IMR-90 (cell line): ENCODE results near the gene MRPL52. TPM values are rescaled to one million over a fixed set of nuclear protein-coding genes. Genes with fewer than 3 reads are reported as not detected.

Experiments
- ATAC-seq: fragments of 200-7000 bp; cut with Tn5 transposase; 2 replicates; pipeline ENCODE4 v1.9.1; 2020; ENCODE audit warnings: low read depth, mild to moderate bottlenecking, moderate library complexity
- BruUV-seq: library from RNA; stranded (reverse); fragments of 400-500 nt; replicated peaks from 2 replicates; lab custom pipeline; 2021; lab: Mats Ljungman, UMichigan
- CTCF ChIA-PET: fragments of 300-600 bp; formaldehyde crosslinking; extraction: SDS; loops from one replicate; lab custom pipeline; 2021; ENCODE audit warnings: antibody characterized with exemption; lab: Yijun Ruan, JAX
- POLR2A ChIA-PET: fragments of 300-600 bp; sonication (Branson Sonifier 250); formaldehyde crosslinking; loops from one replicate; lab custom pipeline; 2022; ENCODE audit warnings: antibody characterized with exemption; ENCODE audit not compliant: unreplicated experiment; lab: Charles Lee
- DNase-seq: peaks from one replicate; pipeline ENCODE4 v3.0.0; 2013
- H2AFZ ChIP-seq: replicated peaks from 2 replicates; pipeline ENCODE3; 2013; ENCODE audit warnings: low read length, mild to moderate bottlenecking; ENCODE audit not compliant: poor library complexity
- H2AK5ac ChIP-seq: 2 replicates; pipeline ENCODE4 v1.6.1; 2013; ENCODE audit warnings: low read depth, low read length, inconsistent platforms
- H2AK9ac ChIP-seq: replicated peaks from 2 replicates; pipeline ENCODE3; 2013; ENCODE audit warnings: mild to moderate bottlenecking, low read depth, low read length, moderate library complexity; ENCODE audit not compliant: poor library complexity
- H2BK120ac ChIP-seq: 2 replicates; pipeline ENCODE4 v1.6.1; 2013; ENCODE audit warnings: low read depth, low read length, inconsistent platforms
- H2BK15ac ChIP-seq: 3 replicates; pipeline ENCODE4 v1.6.1; 2013; ENCODE audit warnings: low read depth, low read length, inconsistent platforms
- H2BK20ac ChIP-seq: 2 replicates; pipeline ENCODE4 v1.6.1; 2013; ENCODE audit warnings: low read depth, mild to moderate bottlenecking, inconsistent platforms, low read length, moderate library complexity
- H2BK5ac ChIP-seq: 2 replicates; pipeline ENCODE4 v1.6.1; 2013; ENCODE audit warnings: mild to moderate bottlenecking, low read depth, low read length, inconsistent platforms; ENCODE audit not compliant: poor library complexity, severe bottlenecking
- H3K14ac ChIP-seq: replicated peaks from 2 replicates; pipeline ENCODE4 v1.6.1; 2013; ENCODE audit warnings: low read depth, low read length, inconsistent platforms
- H3K18ac ChIP-seq: 2 replicates; pipeline ENCODE4 v1.6.1; 2013; ENCODE audit warnings: low read depth, low read length, control low read depth
- H3K23ac ChIP-seq: 2 replicates; pipeline ENCODE4 v1.6.1; 2013; ENCODE audit warnings: low read depth, low read length, inconsistent platforms
- H3K27ac ChIP-seq: 2 replicates; pipeline ENCODE4 v1.5.1; 2013; ENCODE audit warnings: mild to moderate bottlenecking, control low read depth, low read length; ENCODE audit not compliant: insufficient read depth
- H3K27me3 ChIP-seq: 2 replicates; pipeline ENCODE4 v1.6.1; 2013; ENCODE audit warnings: low read length; ENCODE audit not compliant: control insufficient read depth, insufficient read depth
- H3K36me3 ChIP-seq: 2 replicates; pipeline ENCODE4 v1.6.1; 2013; ENCODE audit warnings: low read length, mixed read lengths; ENCODE audit not compliant: control insufficient read depth, insufficient read depth
- H3K4ac ChIP-seq: 2 replicates; pipeline ENCODE4 v1.6.1; 2013; ENCODE audit warnings: low read depth, low read length, inconsistent platforms
- H3K4me1 ChIP-seq: 2 replicates; pipeline ENCODE4 v1.6.1; 2013; ENCODE audit warnings: low read length, mixed read lengths; ENCODE audit not compliant: control insufficient read depth, insufficient read depth
- H3K4me2 ChIP-seq: 2 replicates; pipeline ENCODE4 v1.6.1; 2013; ENCODE audit warnings: low read depth, mild to moderate bottlenecking, control low read depth, low read length, moderate library complexity
- H3K4me3 ChIP-seq: 2 replicates; pipeline ENCODE4 v1.5.1; 2013; ENCODE audit warnings: low read depth, mild to moderate bottlenecking, control low read depth, low read length, moderate library complexity; ENCODE audit not compliant: insufficient read depth
- H3K56ac ChIP-seq: 2 replicates; pipeline ENCODE4 v1.6.1; 2013; ENCODE audit warnings: low read length, inconsistent platforms; ENCODE audit not compliant: insufficient read depth; ENCODE audit errors: extremely low read depth
- H3K79me1 ChIP-seq, 2 experiments: 2 replicates each; pipeline ENCODE4 v1.6.1; 2013; ENCODE audit warnings: low read length in 2 of 2, inconsistent platforms in 1 of 2, low read depth in 1 of 2
- H3K9ac ChIP-seq: 2 replicates; pipeline ENCODE4 v1.6.1; 2013; ENCODE audit warnings: low read depth, low read length, control low read depth
- H3K9me1 ChIP-seq: 2 replicates; pipeline ENCODE4 v1.6.1; 2013; ENCODE audit warnings: low read length, inconsistent platforms; ENCODE audit not compliant: insufficient read depth
- H3K9me3 ChIP-seq: 2 replicates; pipeline ENCODE4 v1.6.1; 2013; ENCODE audit warnings: low read length; ENCODE audit not compliant: control insufficient read depth, insufficient read depth
- H4K20me1 ChIP-seq: 2 replicates; pipeline ENCODE4 v1.6.1; 2013; ENCODE audit warnings: low read length, inconsistent platforms; ENCODE audit not compliant: insufficient read depth
- H4K5ac ChIP-seq: 2 replicates; pipeline ENCODE4 v1.6.1; 2013; ENCODE audit warnings: mild to moderate bottlenecking, low read depth, low read length, control low read depth
- H4K8ac ChIP-seq, 2 experiments: 2 replicates each; pipeline ENCODE4 v1.6.1; 2013; ENCODE audit warnings: low read depth in 2 of 2, low read length in 2 of 2, control low read depth in 1 of 2, inconsistent platforms in 1 of 2
- H4K91ac ChIP-seq: 2 replicates; pipeline ENCODE4 v1.6.1; 2013; ENCODE audit warnings: low read depth, low read length, inconsistent platforms; ENCODE audit not compliant: insufficient read depth
- BHLHE40 ChIP-seq: fragments of 150-350 bp; IDR thresholded peaks from 2 replicates; pipeline ENCODE4 v1.6.1; 2016; ENCODE audit warnings: mild to moderate bottlenecking, low read depth, low read length
- CEBPB ChIP-seq: IDR thresholded peaks from 2 replicates; pipeline ENCODE4 v1.6.1; 2012; ENCODE audit warnings: low read depth, low read length, improper control_type of control experiment
- CHD1 ChIP-seq: IDR thresholded peaks from 2 replicates; pipeline ENCODE4 v1.6.1; 2012; ENCODE audit warnings: low read depth, low read length, improper control_type of control experiment
- ELK1 ChIP-seq: fragments of 150-350 bp; IDR thresholded peaks from 2 replicates; pipeline ENCODE4 v1.6.1; 2016; ENCODE audit warnings: low read depth, mild to moderate bottlenecking, low read length, moderate library complexity, borderline replicate concordance
- FOS ChIP-seq: fragments of 150-350 bp; IDR thresholded peaks from 2 replicates; pipeline ENCODE4 v1.6.1; 2016; ENCODE audit warnings: low read depth, low read length
- MAFK ChIP-seq: IDR thresholded peaks from 2 replicates; pipeline ENCODE4 v1.6.1; 2012; ENCODE audit warnings: low read depth, low read length, improper control_type of control experiment
- MAZ ChIP-seq: IDR thresholded peaks from 2 replicates; pipeline ENCODE4 v1.6.1; 2012; ENCODE audit warnings: low read depth, mild to moderate bottlenecking, low read length, improper control_type of control experiment, moderate library complexity, borderline replicate concordance
- MXI1 ChIP-seq: IDR thresholded peaks from 2 replicates; pipeline ENCODE4 v1.6.1; 2012; ENCODE audit warnings: low read depth, mild to moderate bottlenecking, low read length, moderate library complexity, borderline replicate concordance
- NFE2L2 ChIP-seq: fragments of 150-350 bp; IDR thresholded peaks from 2 replicates; pipeline ENCODE4 v1.6.1; 2016; ENCODE audit warnings: low read depth, mild to moderate bottlenecking, low read length
- RAD21 ChIP-seq: IDR thresholded peaks from 2 replicates; pipeline ENCODE4 v1.6.1; 2012; ENCODE audit warnings: low read length, improper control_type of control experiment
- RCOR1 ChIP-seq: IDR thresholded peaks from 2 replicates; pipeline ENCODE4 v1.6.1; 2012; ENCODE audit warnings: mild to moderate bottlenecking, low read length, improper control_type of control experiment; ENCODE audit not compliant: insufficient replicate concordance
- RFX5 ChIP-seq: IDR thresholded peaks from 2 replicates; pipeline ENCODE4 v1.8.0; 2012; ENCODE audit warnings: low read depth, mild to moderate bottlenecking, low read length, moderate library complexity
- WGBS, 2 experiments: methylation state at CpG; one replicate each; pipeline versions ENCODE4 v1.1.5 to v1.1.7; 2013; ENCODE audit warnings: missing lambda C conversion rate in 2 of 2; ENCODE audit not compliant: insufficient read length in 1 of 2; ENCODE audit errors: extremely low coverage in 2 of 2; 5-methylcytosine and 5-hydroxymethylcytosine counted together
- dilution Hi-C: fragments of 300-500 bp; cut with HindIII; formaldehyde crosslinking; loops from one replicate; pipeline ENCODE4 v1.14.3; 2018; ENCODE audit warnings: low sequenced_read_pairs; ENCODE audit not compliant: unreplicated experiment
- in situ Hi-C: fragments of 300-500 bp; cut with MboI; formaldehyde crosslinking; loops from 3 replicates; pipeline ENCODE4 v1.14.3; 2019; ENCODE audit warnings: low sequenced_read_pairs, inconsistent platforms, mixed read lengths
- intact Hi-C: fragments of 100-400 bp; cut with micrococcal nuclease; formaldehyde crosslinking; loops from 2 replicates; pipeline ENCODE4 v1.10.0; 2022
- polyA plus RNA-seq, 3 experiments: library from polyadenylated mRNA; depleted of rRNA; stranded (reverse); fragments of >200 nt; gene quantifications; 2 replicates each; pipeline ENCODE4 v1.2.3, GENCODE V29; 2012; ENCODE audit warnings: low replicate concordance in 1 of 3
- total RNA-seq: library from RNA; depleted of rRNA; stranded (reverse); fragments of >200 nt; gene quantifications from 2 replicates; pipeline ENCODE4 v1.2.3, GENCODE V29; 2012
- TF ChIP-seq, protein P1 (sequence below): conservative IDR thresholded peaks from 2 replicates; pipeline ENCODE4 v1.5.1; 2012; ENCODE audit warnings: mild to moderate bottlenecking, low read depth, low read length, improper control_type of control experiment
- TF ChIP-seq, protein P2 (sequence below): fragments of 150-350 bp; IDR thresholded peaks from 2 replicates; pipeline ENCODE4 v1.6.1; 2017; ENCODE audit warnings: mild to moderate bottlenecking, antibody characterized with exemption, low read length, low read depth

Gene MRPL52
- total and polyA plus RNA-seq, 2 of the 4 experiments (the other 2 are of a cell fraction) = 33.1 to 51.4 TPM

DNA sequence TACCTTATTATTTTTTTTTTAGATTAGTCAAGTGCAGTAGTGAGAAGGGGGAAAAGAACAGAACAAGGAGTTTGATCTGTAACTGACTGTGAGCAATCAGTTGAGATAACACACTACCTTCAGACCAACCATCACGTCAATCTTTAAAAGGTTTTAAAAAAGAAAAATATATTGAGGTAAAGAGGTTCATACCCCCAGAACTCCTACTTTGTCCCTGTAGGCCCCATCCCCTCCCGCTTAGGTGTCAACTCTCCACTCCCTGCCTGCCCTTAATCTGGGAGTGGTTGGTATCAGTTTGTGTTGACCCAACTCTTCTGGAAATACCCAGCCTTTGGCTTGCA is 22.9 kb downstream of the MRPL52 start:
- peaks cover 2% of the 10 kb centered on the region for H3K9me3 ChIP-seq
- H2BK20ac ChIP-seq = peak overlapping the region; percentile 89
- H3K36me3 ChIP-seq = no peaks in the 10 kb centered on the region
- peaks cover 7% of the 10 kb centered on the region; the same call in 1 of the 2 replicates for H4K20me1 ChIP-seq
- H2BK120ac ChIP-seq = peak overlapping the region; percentile 94
- H3K79me1 ChIP-seq = peaks cover 0 to 31% of the 10 kb centered on the region in 2 experiments; a peak in 2 of 4 replicates
- peak overlapping the region; percentile 28; the same call in 1 of the 2 replicates for H3K23ac ChIP-seq
- H4K5ac ChIP-seq = peak overlapping the region; percentile 18; the same call in 1 of the 2 replicates
- peak overlapping the region; percentile 13; the same call in 1 of the 2 replicates for H3K18ac ChIP-seq
- 0 out of 2 replicates have a peak overlapping the region, but pooled peaks have one; percentile 19 for H3K9ac ChIP-seq
- H3K27ac ChIP-seq = peak overlapping the region; percentile 34
- H3K9me1 ChIP-seq = peaks cover 27% of the 10 kb centered on the region
- peak overlapping the region; percentile 59 to 80; a peak in 3 of 4 replicates for H4K8ac ChIP-seq
- peak overlapping the region; percentile 91 for H2AK9ac ChIP-seq
- DNase-seq (no peak), ATAC-seq (no peak)
- no CpG with 5 or more reads among the region's 2 CpGs for WGBS, 2 experiments
- TF ChIP-seq RFX5 (no peak), MXI1 (no peak), FOS (no peak), ELK1 (no peak), RAD21 (no peak), CEBPB (no peak), CHD1 (no peak), NFE2L2 (no peak), BHLHE40 (no peak), MAFK (no peak), MAZ (no peak), RCOR1 (no peak)
- TF ChIP-seq, protein P1, sequence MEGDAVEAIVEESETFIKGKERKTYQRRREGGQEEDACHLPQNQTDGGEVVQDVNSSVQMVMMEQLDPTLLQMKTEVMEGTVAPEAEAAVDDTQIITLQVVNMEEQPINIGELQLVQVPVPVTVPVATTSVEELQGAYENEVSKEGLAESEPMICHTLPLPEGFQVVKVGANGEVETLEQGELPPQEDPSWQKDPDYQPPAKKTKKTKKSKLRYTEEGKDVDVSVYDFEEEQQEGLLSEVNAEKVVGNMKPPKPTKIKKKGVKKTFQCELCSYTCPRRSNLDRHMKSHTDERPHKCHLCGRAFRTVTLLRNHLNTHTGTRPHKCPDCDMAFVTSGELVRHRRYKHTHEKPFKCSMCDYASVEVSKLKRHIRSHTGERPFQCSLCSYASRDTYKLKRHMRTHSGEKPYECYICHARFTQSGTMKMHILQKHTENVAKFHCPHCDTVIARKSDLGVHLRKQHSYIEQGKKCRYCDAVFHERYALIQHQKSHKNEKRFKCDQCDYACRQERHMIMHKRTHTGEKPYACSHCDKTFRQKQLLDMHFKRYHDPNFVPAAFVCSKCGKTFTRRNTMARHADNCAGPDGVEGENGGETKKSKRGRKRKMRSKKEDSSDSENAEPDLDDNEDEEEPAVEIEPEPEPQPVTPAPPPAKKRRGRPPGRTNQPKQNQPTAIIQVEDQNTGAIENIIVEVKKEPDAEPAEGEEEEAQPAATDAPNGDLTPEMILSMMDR = no peak
- TF ChIP-seq, protein P2, sequence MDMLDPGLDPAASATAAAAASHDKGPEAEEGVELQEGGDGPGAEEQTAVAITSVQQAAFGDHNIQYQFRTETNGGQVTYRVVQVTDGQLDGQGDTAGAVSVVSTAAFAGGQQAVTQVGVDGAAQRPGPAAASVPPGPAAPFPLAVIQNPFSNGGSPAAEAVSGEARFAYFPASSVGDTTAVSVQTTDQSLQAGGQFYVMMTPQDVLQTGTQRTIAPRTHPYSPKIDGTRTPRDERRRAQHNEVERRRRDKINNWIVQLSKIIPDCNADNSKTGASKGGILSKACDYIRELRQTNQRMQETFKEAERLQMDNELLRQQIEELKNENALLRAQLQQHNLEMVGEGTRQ = no peak
- no peak overlapping the region for H3K56ac ChIP-seq
- intact Hi-C loops (loop anchor here (5.0 kb wide), 1 partner anchor 465 kb away; no protein-coding TSS in a partner anchor), in situ Hi-C loops (loop anchor here (25.0 kb wide), 1 partner anchor 465 kb away; no protein-coding TSS in a partner anchor), dilution Hi-C loops (no loop called here)
- peak overlapping the region; percentile 95 for H3K4ac ChIP-seq
- peak overlapping the region; percentile 44 for H2BK5ac ChIP-seq
- peak overlapping the region; percentile 85 for H4K91ac ChIP-seq
- H3K4me2 ChIP-seq = no peak overlapping the region
- no peaks in the 10 kb centered on the region for H3K27me3 ChIP-seq
- peak overlapping the region; percentile 97 for H2AFZ ChIP-seq
- no TSS peak for BruUV-seq
- no peak overlapping the region for H3K4me3 ChIP-seq
- H2BK15ac ChIP-seq = peak overlapping the region; percentile 73; the same call in 1 of the 3 replicates
- peak overlapping the region; percentile 69 for H3K14ac ChIP-seq
- CTCF ChIA-PET = interaction anchor here (1.0 to 6.8 kb wide), 16 partner anchors 10 to 282 kb away, joined by 3 to 60 read pairs (median 5); partner anchors contain the start of genes LRP10 and MRPL52
- H3K4me1 ChIP-seq = peaks cover 36% of the 10 kb centered on the region
- H2AK5ac ChIP-seq = peak overlapping the region; percentile 81; the same call in 1 of the 2 replicates
- POLR2A ChIA-PET = interaction anchor here (2.4 kb wide), 1 partner anchor 15 kb away, joined by 25 read pairs; the partner anchor contains the start of gene MMP14
